ENCODE results near the gene DPM2. TPM values are rescaled to one million over a fixed set of nuclear protein-coding genes. Genes with fewer than 3 reads are reported as not detected.
A peak's percentile ranks its signal among the peaks of the same experiment; 100 is the strongest.

Gene DPM2
- total and polyA plus RNA-seq, 9 donors = 10.6 to 37.1 (median 27.3) TPM

DNA sequence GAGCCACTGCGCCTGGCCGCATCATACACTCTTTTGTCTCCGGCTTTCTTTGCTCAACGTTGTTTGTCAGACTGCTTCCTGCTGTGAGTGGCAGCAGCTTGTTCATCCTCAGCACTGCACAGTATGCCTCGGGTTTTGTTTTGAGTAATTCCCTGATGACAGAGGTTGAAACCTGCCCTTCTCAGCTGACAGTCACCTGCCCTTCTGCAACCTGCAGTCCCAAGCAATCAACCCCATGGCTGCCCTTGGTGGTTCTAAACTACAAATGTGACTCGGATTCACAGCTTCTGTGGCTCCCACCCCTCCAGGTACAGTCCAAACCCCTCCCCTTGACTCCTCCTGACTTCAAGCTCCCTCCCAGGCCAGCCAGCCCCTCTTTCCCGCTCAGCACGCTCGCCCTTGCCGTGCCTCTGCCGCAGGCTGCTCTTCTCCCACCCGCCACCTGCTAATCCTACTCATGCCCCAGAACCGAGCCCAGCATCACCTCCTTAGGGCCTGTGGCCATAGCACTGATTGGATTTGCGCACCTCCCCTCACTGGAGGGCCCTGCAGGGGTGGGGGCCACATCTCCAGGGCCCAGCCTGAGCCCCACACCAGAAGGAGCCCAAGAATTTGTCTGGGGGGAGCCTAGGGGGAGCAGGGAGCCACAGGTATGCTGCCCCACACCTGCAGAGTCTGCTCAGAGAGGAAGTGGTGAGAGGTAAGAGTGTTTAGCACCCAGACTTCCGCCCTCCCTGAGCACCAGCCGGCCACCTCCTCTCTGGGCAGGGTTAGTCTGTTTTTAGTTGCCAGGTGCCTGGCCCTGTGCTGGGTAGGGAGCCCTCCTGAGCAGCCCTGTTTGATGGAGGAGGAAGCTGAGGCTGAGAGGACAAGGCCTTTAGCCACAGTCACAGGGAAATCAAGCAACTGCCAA is 33.0 kb upstream of the DPM2 start:
- DNase-seq = peak in 1 of 5 donors; percentile 24
- Histone ChIP-seq H3K9me3 (no peaks in the 10 kb centered on the region), H3K27me3 (no peaks in the 10 kb centered on the region), H3K4me3 (no peak overlapping the region), H3K4me1 (ENCODE audit: insufficient read depth) (peaks cover 82% of the 10 kb centered on the region), H3K36me3 (no peaks in the 10 kb centered on the region), H3K27ac (peak overlapping the region in 1 of 2 donors; percentile 43)
- intact Hi-C loops (cut with DNase I) = no loop called here
- 63 to 72% (median 71%) methylated on average over 16 of the region's 16 CpGs for WGBS, 3 donors
- TF ChIP-seq POLR2A (IDR thresholded peaks at IDR 0.05) (no peak), EP300 (IDR thresholded peaks at IDR 0.05) (no peak)
- TF ChIP-seq, protein P1, sequence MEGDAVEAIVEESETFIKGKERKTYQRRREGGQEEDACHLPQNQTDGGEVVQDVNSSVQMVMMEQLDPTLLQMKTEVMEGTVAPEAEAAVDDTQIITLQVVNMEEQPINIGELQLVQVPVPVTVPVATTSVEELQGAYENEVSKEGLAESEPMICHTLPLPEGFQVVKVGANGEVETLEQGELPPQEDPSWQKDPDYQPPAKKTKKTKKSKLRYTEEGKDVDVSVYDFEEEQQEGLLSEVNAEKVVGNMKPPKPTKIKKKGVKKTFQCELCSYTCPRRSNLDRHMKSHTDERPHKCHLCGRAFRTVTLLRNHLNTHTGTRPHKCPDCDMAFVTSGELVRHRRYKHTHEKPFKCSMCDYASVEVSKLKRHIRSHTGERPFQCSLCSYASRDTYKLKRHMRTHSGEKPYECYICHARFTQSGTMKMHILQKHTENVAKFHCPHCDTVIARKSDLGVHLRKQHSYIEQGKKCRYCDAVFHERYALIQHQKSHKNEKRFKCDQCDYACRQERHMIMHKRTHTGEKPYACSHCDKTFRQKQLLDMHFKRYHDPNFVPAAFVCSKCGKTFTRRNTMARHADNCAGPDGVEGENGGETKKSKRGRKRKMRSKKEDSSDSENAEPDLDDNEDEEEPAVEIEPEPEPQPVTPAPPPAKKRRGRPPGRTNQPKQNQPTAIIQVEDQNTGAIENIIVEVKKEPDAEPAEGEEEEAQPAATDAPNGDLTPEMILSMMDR (IDR thresholded peaks at IDR 0.05) = no peak

DNA sequence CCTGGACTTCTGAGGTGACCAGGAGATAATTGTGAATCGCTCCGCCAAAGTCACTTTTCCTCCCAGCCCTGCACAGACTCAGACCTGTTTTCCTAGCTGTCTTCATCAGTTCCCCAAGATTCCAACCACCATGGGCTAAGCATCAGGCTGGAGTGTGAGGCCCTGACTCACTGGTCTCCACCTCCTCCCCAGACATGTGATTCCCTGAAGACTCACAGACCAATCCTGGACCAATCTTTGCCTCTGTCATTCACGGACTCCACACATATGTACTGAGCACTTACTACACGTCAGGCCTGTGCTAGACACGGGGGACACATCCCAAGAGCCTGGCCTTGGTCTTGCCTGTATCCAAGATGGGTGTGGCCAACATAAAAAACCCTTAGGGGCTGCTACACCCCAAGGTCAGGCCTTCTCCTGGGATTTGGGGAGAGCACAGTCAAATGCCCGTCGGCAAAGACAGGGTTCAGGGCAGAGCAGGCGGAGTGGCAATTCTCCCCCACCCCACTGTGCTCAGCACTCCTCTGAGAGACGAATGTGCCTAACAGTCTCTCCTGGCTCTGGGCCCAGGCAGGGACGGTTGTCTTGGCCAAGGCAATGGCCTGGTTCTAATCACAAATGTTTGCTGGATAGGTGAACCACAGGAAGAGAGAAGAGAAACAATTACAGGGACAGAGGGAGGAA is 31.2 kb upstream of the DPM2 start:
- Histone ChIP-seq H3K9me3 (no peaks in the 10 kb centered on the region), H3K27ac (peak overlapping the region; percentile 28 to 64), H3K4me1 (ENCODE audit: insufficient read depth) (peaks cover 74% of the 10 kb centered on the region), H3K27me3 (no peaks in the 10 kb centered on the region), H3K4me3 (no peak overlapping the region), H3K36me3 (no peaks in the 10 kb centered on the region)
- intact Hi-C loops (cut with DNase I) = no loop called here
- WGBS, 3 donors = 48 to 57% (median 54%) methylated on average over 10 of the region's 10 CpGs
- DNase-seq = peak in 3 of 5 donors; percentile 41 to 68 (median 63)
- TF ChIP-seq EP300 (IDR thresholded peaks at IDR 0.05) = no peak
- TF ChIP-seq, protein P1 (IDR thresholded peaks at IDR 0.05) = no peak
- no peak for TF ChIP-seq POLR2A (IDR thresholded peaks at IDR 0.05)

DNA sequence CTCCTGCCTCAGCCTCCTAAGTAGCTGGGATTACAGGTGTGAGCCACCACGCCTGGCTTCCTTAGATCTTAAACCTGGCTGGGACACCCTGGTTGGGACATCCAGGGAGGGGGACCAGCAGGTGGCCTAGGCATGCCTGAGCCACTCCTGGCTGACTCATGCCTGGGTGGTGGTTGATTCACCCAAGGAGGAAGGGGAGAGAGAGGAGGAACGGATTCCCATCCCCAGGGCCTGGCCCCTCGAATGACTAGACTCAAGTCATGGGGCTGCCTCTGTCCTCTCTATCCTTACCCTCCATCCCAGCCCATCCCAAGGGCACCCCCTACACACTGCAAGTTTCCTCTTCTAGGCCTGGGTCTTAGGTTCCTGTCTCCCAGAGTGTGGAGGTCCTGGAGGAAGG is 30.4 kb upstream of the DPM2 start:
- H3K27ac ChIP-seq = peak overlapping the region in 1 of 2 donors; percentile 64
- no peak for TF ChIP-seq POLR2A (IDR thresholded peaks at IDR 0.05)
- no peak for TF ChIP-seq EP300 (IDR thresholded peaks at IDR 0.05)
- TF ChIP-seq, protein P1 (IDR thresholded peaks at IDR 0.05) = no peak
- H3K4me1 ChIP-seq (ENCODE audit: insufficient read depth) = peaks cover 71% of the 10 kb centered on the region
- no peaks in the 10 kb centered on the region for H3K27me3 ChIP-seq
- no peaks in the 10 kb centered on the region for H3K9me3 ChIP-seq
- H3K36me3 ChIP-seq = no peaks in the 10 kb centered on the region
- H3K4me3 ChIP-seq = no peak overlapping the region
- intact Hi-C loops (cut with DNase I) = no loop called here
- DNase-seq = peak in 3 of 5 donors; percentile 28 to 51 (median 40)
- WGBS, 3 donors = 80 to 89% (median 84%) methylated on average over 3 of the region's 3 CpGs

DNA sequence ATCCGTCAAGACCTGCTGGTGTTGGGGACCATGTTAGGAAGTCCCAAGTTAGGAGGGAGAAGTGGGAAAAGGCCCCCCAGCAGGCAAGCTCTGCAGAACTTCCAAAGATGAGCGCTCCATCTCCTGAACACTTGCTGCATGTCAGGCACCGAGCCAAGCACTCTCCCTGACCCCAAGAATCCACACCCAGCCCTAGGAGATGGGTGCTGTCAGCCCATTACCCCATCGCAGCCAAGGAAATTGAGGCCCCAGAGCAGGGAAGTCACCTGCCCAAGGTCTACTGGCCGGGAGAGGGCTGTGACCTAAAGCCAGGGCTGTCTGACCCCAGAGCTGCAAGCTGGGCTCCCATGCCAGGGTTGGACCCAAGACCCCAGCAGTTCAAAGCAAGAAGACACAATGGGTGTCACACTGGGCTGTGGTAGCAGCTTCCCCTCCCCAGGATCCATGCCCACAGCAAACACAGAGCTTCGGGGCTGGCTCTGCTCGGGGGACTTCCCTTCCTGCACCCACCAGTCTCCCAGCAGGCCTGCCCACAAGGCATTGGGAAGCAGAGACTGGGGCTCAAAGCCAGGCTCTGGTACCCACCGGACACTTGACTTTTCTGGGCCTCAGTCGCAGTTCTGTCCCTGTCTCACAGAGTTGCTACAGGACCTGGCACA is 29.6 kb upstream of the DPM2 start:
- Histone ChIP-seq H3K9me3 (no peaks in the 10 kb centered on the region), H3K27me3 (no peaks in the 10 kb centered on the region), H3K27ac (peak overlapping the region in 1 of 2 donors; percentile 82), H3K4me1 (ENCODE audit: insufficient read depth) (peaks cover 71% of the 10 kb centered on the region), H3K4me3 (no peak overlapping the region), H3K36me3 (no peaks in the 10 kb centered on the region)
- peak in 2 of 5 donors; percentile 48 to 53 for DNase-seq
- TF ChIP-seq POLR2A (IDR thresholded peaks at IDR 0.05) (no peak), EP300 (IDR thresholded peaks at IDR 0.05) (no peak)
- TF ChIP-seq, protein P1 (IDR thresholded peaks at IDR 0.05) = no peak
- 71 to 75% (median 73%) methylated on average over 9 of the region's 9 CpGs for WGBS, 3 donors
- intact Hi-C loops (cut with DNase I) = no loop called here
